GM10266 (cell line): ENCODE results near the gene PARVA.

Experiments
- DNase-seq: peaks from one replicate; pipeline ENCODE4 v3.0.0; 2012; ENCODE audit errors: extremely low spot score
- TF ChIP-seq, protein P1 (sequence below): IDR thresholded peaks from 2 replicates; pipeline ENCODE4 v1.5.1; 2012; ENCODE audit warnings: mild to moderate bottlenecking, low read depth; ENCODE audit not compliant: control insufficient read depth, insufficient read depth; ENCODE audit errors: missing control alignments

Gene PARVA

DNA sequence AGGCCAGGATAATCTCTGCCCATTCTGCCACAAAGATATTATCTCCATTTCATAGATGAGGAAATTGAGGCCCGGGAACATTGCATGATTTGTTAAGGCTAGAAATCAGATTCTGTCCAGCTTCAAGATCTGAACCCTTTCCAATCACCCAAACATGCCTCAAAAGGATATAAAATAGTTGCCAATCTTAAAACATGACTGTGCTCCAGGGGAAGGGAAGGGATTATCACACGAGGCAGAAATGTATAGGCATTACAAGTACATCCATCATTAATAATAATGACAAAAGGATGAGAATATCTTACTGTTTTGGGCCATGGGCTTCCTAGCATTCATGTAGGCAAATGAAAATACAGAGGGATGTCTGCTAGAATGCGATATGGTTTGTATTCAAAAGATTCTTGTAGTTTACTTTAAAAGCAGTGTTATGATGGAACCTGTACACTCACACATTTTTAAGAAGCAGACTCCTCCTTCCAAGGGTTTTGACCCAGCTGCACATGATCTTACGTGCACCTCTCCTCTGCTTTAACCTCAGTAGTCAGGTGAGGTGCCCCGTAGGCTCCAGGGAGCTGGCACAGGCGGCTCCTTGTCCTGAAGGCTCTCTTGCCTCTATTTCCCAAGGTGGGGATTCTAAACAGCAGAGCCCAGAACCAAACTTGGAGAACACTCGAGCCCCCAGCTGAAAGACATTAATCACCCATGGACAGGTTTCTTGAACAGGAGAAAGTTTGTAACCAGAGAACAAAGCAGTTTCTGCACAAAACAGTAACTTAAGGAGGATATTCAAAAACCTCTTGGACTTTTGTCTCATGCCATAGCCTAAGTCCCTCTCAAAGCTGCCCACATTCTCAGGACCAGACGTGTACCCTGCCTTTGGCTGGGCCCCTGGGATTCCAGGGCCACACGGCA, 36.0 kb downstream of the PARVA start:
- TF ChIP-seq, protein P1, sequence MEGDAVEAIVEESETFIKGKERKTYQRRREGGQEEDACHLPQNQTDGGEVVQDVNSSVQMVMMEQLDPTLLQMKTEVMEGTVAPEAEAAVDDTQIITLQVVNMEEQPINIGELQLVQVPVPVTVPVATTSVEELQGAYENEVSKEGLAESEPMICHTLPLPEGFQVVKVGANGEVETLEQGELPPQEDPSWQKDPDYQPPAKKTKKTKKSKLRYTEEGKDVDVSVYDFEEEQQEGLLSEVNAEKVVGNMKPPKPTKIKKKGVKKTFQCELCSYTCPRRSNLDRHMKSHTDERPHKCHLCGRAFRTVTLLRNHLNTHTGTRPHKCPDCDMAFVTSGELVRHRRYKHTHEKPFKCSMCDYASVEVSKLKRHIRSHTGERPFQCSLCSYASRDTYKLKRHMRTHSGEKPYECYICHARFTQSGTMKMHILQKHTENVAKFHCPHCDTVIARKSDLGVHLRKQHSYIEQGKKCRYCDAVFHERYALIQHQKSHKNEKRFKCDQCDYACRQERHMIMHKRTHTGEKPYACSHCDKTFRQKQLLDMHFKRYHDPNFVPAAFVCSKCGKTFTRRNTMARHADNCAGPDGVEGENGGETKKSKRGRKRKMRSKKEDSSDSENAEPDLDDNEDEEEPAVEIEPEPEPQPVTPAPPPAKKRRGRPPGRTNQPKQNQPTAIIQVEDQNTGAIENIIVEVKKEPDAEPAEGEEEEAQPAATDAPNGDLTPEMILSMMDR, result no peak
- no peak for DNase-seq

DNA sequence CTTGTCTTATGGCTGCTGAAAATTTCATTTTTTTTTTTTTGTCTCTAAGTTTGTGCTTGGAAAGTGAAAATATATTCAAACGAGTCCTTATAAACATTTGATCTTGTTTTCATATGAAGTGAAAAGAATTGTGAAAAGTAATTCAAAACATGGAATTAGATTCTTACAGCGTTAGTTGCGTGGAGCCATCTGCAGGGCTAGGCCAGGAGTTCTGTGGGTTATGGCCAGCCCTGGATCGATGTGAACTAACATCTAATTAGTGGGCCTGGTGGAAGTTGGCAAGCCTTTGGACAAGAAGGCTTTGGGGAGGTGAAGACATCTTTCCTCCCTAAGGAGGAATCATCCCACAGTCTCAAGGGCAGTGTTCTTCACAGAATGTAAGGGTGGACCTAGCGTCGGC, 37.2 kb downstream of the PARVA start:
- TF ChIP-seq, protein P1, result no peak
- DNase-seq, result no peak

DNA sequence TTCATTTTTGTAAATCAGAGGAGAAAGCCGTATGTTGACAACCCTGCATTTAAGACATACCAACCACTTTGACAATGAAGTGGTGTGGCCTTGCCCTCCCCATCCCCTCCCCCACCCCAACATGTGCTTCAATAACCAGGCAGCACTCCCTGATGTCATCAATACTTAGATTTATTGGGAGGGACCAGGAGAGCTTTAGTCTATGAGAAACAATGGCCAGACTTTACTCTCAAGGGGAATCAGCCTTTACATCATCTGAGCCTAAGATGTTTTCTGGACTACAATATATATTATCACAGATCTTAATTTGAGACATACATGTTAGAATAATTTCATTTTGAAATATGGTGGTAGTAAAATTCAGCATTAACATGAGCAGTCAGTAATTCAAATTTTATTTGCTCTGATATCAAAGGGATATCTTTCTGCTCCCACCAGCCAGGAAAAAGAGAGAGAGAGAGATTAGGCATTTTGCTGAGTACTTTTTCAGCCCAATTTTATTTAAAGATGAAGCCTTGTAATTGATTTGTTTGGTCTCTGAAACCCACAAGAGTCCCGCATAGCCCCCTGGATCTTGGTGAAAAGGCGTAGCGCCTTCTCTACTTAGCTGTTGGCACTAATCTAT, 38.1 kb downstream of the PARVA start:
- TF ChIP-seq, protein P1, result no peak
- no peak for DNase-seq

DNA sequence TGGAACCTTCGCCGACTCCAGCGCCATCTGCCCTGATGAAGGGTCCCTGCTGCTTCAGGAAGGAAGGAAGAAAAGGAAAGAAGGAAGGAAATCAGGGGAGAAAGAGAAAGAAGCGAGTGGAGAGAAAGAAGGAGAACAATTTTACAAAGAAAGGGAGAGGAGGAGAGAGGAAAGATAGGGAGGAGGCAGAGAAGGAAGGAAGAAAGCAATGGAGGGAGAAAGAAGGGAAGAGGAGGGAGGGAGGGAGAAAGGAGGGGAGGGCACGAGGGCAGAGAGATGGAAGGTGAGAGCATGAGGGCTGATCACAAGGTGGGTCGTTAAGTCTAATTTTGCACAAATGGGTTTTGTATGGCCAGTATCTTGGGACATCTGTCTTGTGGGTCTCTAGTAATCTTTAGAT, 39.2 kb downstream of the PARVA start:
- no peak for DNase-seq
- TF ChIP-seq, protein P1, result no peak

DNA sequence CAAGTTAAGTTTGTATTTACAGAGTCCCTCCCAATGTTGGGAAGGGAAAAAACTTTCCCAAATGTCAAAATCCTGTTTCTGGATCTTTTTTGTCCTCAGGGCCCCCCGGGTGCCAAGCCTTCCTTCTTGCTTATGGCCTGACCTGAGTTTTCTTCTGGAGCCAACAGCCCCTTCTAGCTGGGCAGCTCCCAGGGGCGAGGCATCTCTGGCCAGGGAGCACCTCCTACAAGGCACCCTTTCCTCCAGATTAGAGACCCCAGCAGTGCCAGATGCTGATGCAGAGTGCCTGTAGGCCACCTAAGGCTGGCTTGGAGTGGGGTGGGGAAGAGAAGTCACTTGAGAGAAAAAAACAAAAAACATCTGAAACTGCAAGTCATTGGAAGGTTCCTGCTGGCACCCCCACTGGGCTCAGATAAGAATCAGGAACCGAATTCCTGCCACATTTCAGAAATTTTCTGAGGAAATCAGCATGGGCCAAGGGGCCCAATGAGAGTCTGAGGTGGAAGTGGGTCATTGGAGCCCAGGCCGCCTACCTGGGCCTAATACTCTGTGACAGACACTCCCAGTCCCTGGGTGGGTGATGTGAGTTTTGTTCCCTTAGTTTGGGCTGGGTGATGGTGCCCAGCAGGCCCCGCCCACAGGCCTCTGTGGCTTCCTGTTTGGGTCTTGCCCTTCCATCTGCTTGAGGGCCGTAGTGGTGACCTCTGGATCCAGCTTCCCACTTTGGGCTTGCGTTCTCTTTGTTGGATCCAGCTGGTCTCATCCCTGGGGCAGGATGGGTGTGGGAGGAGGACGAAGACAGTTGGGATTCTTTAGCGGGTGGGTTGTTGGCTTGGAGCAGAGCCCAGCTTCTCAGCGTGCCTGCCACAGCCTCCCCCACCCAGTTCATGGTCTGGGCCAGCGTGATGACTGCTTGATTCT, 40.6 kb downstream of the PARVA start:
- TF ChIP-seq, protein P1, result no peak

DNA sequence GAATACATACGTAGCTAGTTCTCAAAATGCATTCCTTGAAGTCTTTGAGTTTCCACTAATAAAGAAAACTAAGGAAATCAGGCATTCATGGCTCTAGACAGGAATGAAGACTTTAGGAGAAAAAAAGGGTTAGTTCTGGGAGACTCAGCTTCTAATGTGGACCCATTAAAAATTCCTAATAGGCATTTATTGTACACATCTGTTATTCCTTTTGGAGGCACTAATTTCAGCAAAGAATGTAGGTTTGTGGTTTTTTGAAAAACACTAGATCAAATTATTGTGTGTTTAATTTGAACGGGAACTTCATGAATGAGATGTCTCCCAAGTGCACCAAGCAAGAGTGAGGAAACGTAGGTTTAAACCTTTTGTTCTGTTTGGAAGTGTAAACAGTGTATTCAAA, 42.7 kb downstream of the PARVA start:
- TF ChIP-seq, protein P1, result no peak
- DNase-seq, result no peak

More for the DNA sequence above, 40.6 kb downstream of the PARVA start:
- no peak for DNase-seq
